HG03139 (cell line): ENCODE measurements around the gene PLXNB2.
"Not testable (repeated sequence)": the region's sequence is repeated elsewhere in the genome, so short reads cannot be mapped to it uniquely, and the experiment has no call there.

Source experiments
- ATAC-seq: cut with Tn5 transposase; IDR thresholded peaks from one replicate; pipeline ENCODE4 v1.9.1; 2021; ENCODE audit not compliant: unreplicated experiment

PLXNB2 gene

GRCh38 chr22:50281384-50281760, 26.1 kb downstream of the PLXNB2 start:
- ATAC-seq, result no peak

GRCh38 chr22:50280708-50281383, 26.6 kb downstream of the PLXNB2 start:
- ATAC-seq, result no peak

GRCh38 chr22:50280022-50280707, 27.3 kb downstream of the PLXNB2 start:
- no peak for ATAC-seq

- no peak for ATAC-seq
Observed at GRCh38 chr22:50278956-50279619, 28.4 kb downstream of the PLXNB2 start.

GRCh38 chr22:50278461-50278860, 29.0 kb downstream of the PLXNB2 start:
- no peak for ATAC-seq

- ATAC-seq, result no peak
Observed at GRCh38 chr22:50277761-50278160, 29.7 kb downstream of the PLXNB2 start.

- no peak for ATAC-seq
Observed at GRCh38 chr22:50276143-50276542, 31.3 kb downstream of the PLXNB2 start.

GRCh38 chr22:50275181-50276055, 32.0 kb downstream of the PLXNB2 start:
- no peak for ATAC-seq

GRCh38 chr22:50274771-50275170, 32.7 kb downstream of the PLXNB2 start:
- no peak for ATAC-seq

- no peak for ATAC-seq
Observed at GRCh38 chr22:50274311-50274710, 33.1 kb downstream of the PLXNB2 start.

- ATAC-seq, result not testable (repeated sequence)
Observed at GRCh38 chr22:50273781-50274180, 33.7 kb downstream of the PLXNB2 start.

GRCh38 chr22:50273352-50273751, 34.1 kb downstream of the PLXNB2 start:
- not testable (repeated sequence) for ATAC-seq

GRCh38 chr22:50272044-50272802, 35.2 kb downstream of the PLXNB2 start:
- ATAC-seq, result no peak

- no peak for ATAC-seq
Observed at GRCh38 chr22:50271519-50271970, 35.9 kb downstream of the PLXNB2 start.

GRCh38 chr22:50270666-50271394, 36.6 kb downstream of the PLXNB2 start:
- no peak for ATAC-seq

- no peak for ATAC-seq
Observed at GRCh38 chr22:50269970-50270665, 37.3 kb downstream of the PLXNB2 start, which contains the start of gene MAPK11. TSS of gene MAPK11 (minus strand) at chr22:50270380. CDS start at chr22:50270292, 88 bp downstream.

GRCh38 chr22:50269573-50269969, 37.9 kb downstream of the PLXNB2 start:
- ATAC-seq, result no peak

- no peak for ATAC-seq
Observed at GRCh38 chr22:50268655-50269113, 38.8 kb downstream of the PLXNB2 start.
